Vagina (tissue), 2 donors: ENCODE results near the gene HNRNPH2.

Experiments used
- POLR2A ChIP-seq, 2 donors: fragments of 450-650 bp; IDR thresholded peaks; one replicate each; pipeline ENCODE4 v1.6.1; 2017; ENCODE audit warnings: antibody characterized with exemption in 2 of 2, mild to moderate bottlenecking in 2 of 2, moderate library complexity in 2 of 2
- TF ChIP-seq, protein P1 (sequence below), 3 experiments: fragments of 450-650 bp in 2 of 3; fragments of 200-600 bp in 1 of 3; sonication (generic) in 1 of 3; IDR thresholded peaks; one replicate each; pipeline ENCODE4 v1.5.1; 2017 to 2019; ENCODE audit warnings: antibody characterized with exemption in 3 of 3, mild to moderate bottlenecking in 2 of 3, moderate library complexity in 2 of 3

DNA sequence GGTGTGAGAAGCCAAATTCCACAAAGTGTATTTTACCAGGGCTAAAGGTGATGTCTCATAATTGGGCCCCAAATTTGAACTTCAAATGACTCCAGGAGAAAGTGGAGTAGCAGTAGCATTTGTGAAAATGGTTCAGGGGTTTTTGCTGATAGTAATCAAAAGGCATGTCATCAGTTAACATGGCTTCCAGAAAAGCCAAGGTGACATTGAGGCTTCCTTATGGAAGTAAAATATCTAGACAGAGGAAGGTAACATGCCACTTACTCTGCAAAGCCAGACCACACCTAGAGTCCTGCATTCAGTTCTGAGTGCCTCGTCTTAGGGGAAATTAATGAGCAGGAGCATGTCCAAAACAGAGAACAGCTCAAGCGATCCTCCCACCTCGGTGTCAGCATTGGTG, 19.4 kb upstream of the HNRNPH2 start:
- TF ChIP-seq, protein P1, sequence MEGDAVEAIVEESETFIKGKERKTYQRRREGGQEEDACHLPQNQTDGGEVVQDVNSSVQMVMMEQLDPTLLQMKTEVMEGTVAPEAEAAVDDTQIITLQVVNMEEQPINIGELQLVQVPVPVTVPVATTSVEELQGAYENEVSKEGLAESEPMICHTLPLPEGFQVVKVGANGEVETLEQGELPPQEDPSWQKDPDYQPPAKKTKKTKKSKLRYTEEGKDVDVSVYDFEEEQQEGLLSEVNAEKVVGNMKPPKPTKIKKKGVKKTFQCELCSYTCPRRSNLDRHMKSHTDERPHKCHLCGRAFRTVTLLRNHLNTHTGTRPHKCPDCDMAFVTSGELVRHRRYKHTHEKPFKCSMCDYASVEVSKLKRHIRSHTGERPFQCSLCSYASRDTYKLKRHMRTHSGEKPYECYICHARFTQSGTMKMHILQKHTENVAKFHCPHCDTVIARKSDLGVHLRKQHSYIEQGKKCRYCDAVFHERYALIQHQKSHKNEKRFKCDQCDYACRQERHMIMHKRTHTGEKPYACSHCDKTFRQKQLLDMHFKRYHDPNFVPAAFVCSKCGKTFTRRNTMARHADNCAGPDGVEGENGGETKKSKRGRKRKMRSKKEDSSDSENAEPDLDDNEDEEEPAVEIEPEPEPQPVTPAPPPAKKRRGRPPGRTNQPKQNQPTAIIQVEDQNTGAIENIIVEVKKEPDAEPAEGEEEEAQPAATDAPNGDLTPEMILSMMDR (IDR thresholded peaks at IDR 0.05), result no peak
- no peak for TF ChIP-seq POLR2A (IDR thresholded peaks at IDR 0.05)
